ENCODE results near the gene ADCY2.

The ADCY2 gene

DNA sequence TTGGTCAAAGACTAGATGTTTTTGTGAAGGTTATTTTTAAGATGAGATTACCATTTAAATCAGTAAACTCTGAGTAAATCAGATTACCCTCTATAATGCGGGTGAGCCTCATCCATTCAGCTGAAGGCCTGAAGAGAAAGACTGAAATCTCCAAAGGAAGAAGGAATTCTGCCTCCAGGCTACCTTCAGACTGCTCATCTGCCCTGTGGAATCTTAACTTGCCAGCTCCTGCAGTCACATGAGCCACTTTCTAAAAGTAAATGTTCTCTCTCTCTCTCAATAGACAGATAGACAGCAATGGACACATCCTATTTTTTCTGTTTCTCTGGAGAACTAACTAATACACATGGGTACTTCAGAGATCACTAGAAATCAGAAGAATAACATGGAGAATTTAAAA is 272.2 kb downstream of the ADCY2 start:
- Histone ChIP-seq H3K4me2 (ENCODE audit: low read length) (no peak overlapping the region), H3K4me3 (ENCODE audit: low read length) (no peak overlapping the region), H3K9ac (ENCODE audit: low read length) (no peak overlapping the region), H3K9me3 (ENCODE audit: insufficient read depth, low read length) (no peaks in the 10 kb centered on the region), H3K79me2 (ENCODE audit: low read length) (no peaks in the 10 kb centered on the region), H3K36me3 (replicated peaks; ENCODE audit: low read depth, low read length) (no peaks in the 10 kb centered on the region), H4K20me1 (ENCODE audit: insufficient read depth, low read length) (no peaks in the 10 kb centered on the region), H3K27ac (ENCODE audit: low read length) (no peak overlapping the region), H3K27me3 (ENCODE audit: low read depth, low read length) (no peaks in the 10 kb centered on the region), H2AFZ (ENCODE audit: low read depth, low read length) (no peak overlapping the region), H3K4me1 (ENCODE audit: low read length) (no peaks in the 10 kb centered on the region)
- TF ChIP-seq, protein P1, sequence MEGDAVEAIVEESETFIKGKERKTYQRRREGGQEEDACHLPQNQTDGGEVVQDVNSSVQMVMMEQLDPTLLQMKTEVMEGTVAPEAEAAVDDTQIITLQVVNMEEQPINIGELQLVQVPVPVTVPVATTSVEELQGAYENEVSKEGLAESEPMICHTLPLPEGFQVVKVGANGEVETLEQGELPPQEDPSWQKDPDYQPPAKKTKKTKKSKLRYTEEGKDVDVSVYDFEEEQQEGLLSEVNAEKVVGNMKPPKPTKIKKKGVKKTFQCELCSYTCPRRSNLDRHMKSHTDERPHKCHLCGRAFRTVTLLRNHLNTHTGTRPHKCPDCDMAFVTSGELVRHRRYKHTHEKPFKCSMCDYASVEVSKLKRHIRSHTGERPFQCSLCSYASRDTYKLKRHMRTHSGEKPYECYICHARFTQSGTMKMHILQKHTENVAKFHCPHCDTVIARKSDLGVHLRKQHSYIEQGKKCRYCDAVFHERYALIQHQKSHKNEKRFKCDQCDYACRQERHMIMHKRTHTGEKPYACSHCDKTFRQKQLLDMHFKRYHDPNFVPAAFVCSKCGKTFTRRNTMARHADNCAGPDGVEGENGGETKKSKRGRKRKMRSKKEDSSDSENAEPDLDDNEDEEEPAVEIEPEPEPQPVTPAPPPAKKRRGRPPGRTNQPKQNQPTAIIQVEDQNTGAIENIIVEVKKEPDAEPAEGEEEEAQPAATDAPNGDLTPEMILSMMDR (IDR thresholded peaks at IDR 0.05; ENCODE audit: low read depth, low read length), result no peak
- no peak for TF ChIP-seq EZH2phosphoT487 (IDR thresholded peaks at IDR 0.05; ENCODE audit: low read depth)

GRCh38 chr5:7668627-7669026 is 272.7 kb downstream of the ADCY2 start:
- Histone ChIP-seq H3K27ac (ENCODE audit: low read length) (no peak overlapping the region), H3K79me2 (ENCODE audit: low read length) (no peaks in the 10 kb centered on the region), H3K9me3 (ENCODE audit: insufficient read depth, low read length) (no peaks in the 10 kb centered on the region), H3K4me2 (ENCODE audit: low read length) (no peak overlapping the region), H2AFZ (ENCODE audit: low read depth, low read length) (no peak overlapping the region), H3K9ac (ENCODE audit: low read length) (no peak overlapping the region), H3K27me3 (ENCODE audit: low read depth, low read length) (no peaks in the 10 kb centered on the region), H4K20me1 (ENCODE audit: insufficient read depth, low read length) (no peaks in the 10 kb centered on the region), H3K4me1 (ENCODE audit: low read length) (no peaks in the 10 kb centered on the region), H3K4me3 (ENCODE audit: low read length) (no peak overlapping the region), H3K36me3 (replicated peaks; ENCODE audit: low read depth, low read length) (no peaks in the 10 kb centered on the region)
- TF ChIP-seq, protein P1 (IDR thresholded peaks at IDR 0.05; ENCODE audit: low read depth, low read length), result no peak
- TF ChIP-seq EZH2phosphoT487 (IDR thresholded peaks at IDR 0.05; ENCODE audit: low read depth), result no peak

GRCh38 chr5:7671381-7671993 is 275.5 kb downstream of the ADCY2 start:
- H3K4me2 ChIP-seq (ENCODE audit: low read length), result no peak overlapping the region
- no peak overlapping the region for H2AFZ ChIP-seq (ENCODE audit: low read depth, low read length)
- H3K9ac ChIP-seq (ENCODE audit: low read length), result no peak overlapping the region
- no peaks in the 10 kb centered on the region for H3K4me1 ChIP-seq (ENCODE audit: low read length)
- H3K27me3 ChIP-seq (ENCODE audit: low read depth, low read length), result no peaks in the 10 kb centered on the region
- no peaks in the 10 kb centered on the region for H3K79me2 ChIP-seq (ENCODE audit: low read length)
- no peak overlapping the region for H3K27ac ChIP-seq (ENCODE audit: low read length)
- no peaks in the 10 kb centered on the region for H3K36me3 ChIP-seq (replicated peaks; ENCODE audit: low read depth, low read length)
- TF ChIP-seq, protein P1 (IDR thresholded peaks at IDR 0.05; ENCODE audit: low read depth, low read length), result no peak
- TF ChIP-seq EZH2phosphoT487 (IDR thresholded peaks at IDR 0.05; ENCODE audit: low read depth), result no peak
- no peaks in the 10 kb centered on the region for H3K9me3 ChIP-seq (ENCODE audit: insufficient read depth, low read length)
- no peak overlapping the region for H3K4me3 ChIP-seq (ENCODE audit: low read length)
- H4K20me1 ChIP-seq (ENCODE audit: insufficient read depth, low read length), result no peaks in the 10 kb centered on the region

DNA sequence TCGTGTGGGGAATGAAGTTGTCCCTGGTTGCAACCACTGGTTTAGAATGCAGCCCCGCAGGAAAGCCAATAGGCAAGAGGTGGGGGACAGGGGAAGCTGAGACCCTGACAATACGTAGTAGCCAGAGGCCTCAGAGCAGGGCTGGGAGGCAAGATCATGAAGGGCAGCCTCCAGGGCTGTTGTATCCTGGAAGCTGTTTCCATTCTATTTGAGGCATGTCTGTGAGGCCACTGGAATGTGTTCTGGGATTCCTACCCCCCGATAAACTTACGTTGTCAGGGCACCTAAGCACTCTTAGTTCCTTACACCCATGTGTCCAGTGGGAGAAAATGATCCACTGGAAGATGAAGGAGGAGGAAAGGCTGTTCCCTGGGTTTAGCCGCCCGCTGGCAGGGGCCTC is 277.7 kb downstream of the ADCY2 start:
- Histone ChIP-seq H3K9me3 (ENCODE audit: insufficient read depth, low read length) (no peaks in the 10 kb centered on the region), H3K27ac (ENCODE audit: low read length) (no peak overlapping the region), H3K4me2 (ENCODE audit: low read length) (no peak overlapping the region), H3K36me3 (replicated peaks; ENCODE audit: low read depth, low read length) (no peaks in the 10 kb centered on the region), H3K4me3 (ENCODE audit: low read length) (no peak overlapping the region), H3K79me2 (ENCODE audit: low read length) (no peaks in the 10 kb centered on the region), H3K4me1 (ENCODE audit: low read length) (no peaks in the 10 kb centered on the region), H4K20me1 (ENCODE audit: insufficient read depth, low read length) (no peaks in the 10 kb centered on the region), H3K9ac (ENCODE audit: low read length) (no peak overlapping the region), H2AFZ (ENCODE audit: low read depth, low read length) (no peak overlapping the region), H3K27me3 (ENCODE audit: low read depth, low read length) (no peaks in the 10 kb centered on the region)
- no peak for TF ChIP-seq EZH2phosphoT487 (IDR thresholded peaks at IDR 0.05; ENCODE audit: low read depth)
- TF ChIP-seq, protein P1 (IDR thresholded peaks at IDR 0.05; ENCODE audit: low read depth, low read length), result no peak

Data from OCI-LY3 (cell line).